ENCODE results near the gene PTPN13.

GRCh38 chr4:86755388-86755787, 161.3 kb downstream of the PTPN13 start:
- no peak for TF ChIP-seq CTCF (IDR thresholded peaks at IDR 0.05)
- no peak for TF ChIP-seq TCF7L2 (IDR thresholded peaks at IDR 0.05; ENCODE audit: low read depth, low read length)
- TF ChIP-seq REST (IDR thresholded peaks at IDR 0.05; ENCODE audit: insufficient read depth in 1 of 2, low read depth in 2 of 2, low read length in 1 of 2), result no peak
- no peak for TF ChIP-seq POLR2AphosphoS5 (IDR thresholded peaks at IDR 0.05; ENCODE audit: low read depth, low read length)

Data from Panc1 (cell line).